Right lobe of liver (tissue), 6 donors: ENCODE data around the gene SRPRB. TPM values are rescaled to one million over a fixed set of nuclear protein-coding genes. Genes with fewer than 3 reads are reported as not detected.

Experiments used
- ATAC-seq, 4 donors: fragments of 200-7000 bp; cut with Tn5 transposase; one replicate each; pipeline ENCODE4 v1.9.1; 2020; ENCODE audit warnings: mild to moderate bottlenecking in 4 of 4, moderate library complexity in 4 of 4
- DNase-seq, 3 donors: peaks; one replicate each; pipeline ENCODE4 v3.0.0-alpha.2; 2020
- H3K27ac ChIP-seq, 3 donors: fragments of 200-600 bp; one replicate each; pipeline ENCODE4 v1.8.0; 2022
- H3K27me3 ChIP-seq, 2 donors: fragments of 200-600 bp; one replicate each; pipeline ENCODE4 v1.8.0; 2022
- H3K36me3 ChIP-seq, 4 donors: fragments of 200-600 bp; sonication (generic) in 1 of 4; one replicate each; pipeline versions ENCODE4 v1.5.1 to v1.8.0; 2017 to 2022; ENCODE audit warnings: control low read depth in 1 of 4
- H3K4me1 ChIP-seq, 4 donors: fragments of 200-600 bp; sonication (generic) in 1 of 4; one replicate each; pipeline versions ENCODE4 v1.5.1 to v1.8.0; 2017 to 2022; ENCODE audit warnings: control low read depth in 1 of 4
- H3K4me3 ChIP-seq, 3 donors: fragments of 200-600 bp; one replicate each; pipeline ENCODE4 v1.8.0; 2022
- H3K9me3 ChIP-seq, 4 donors: fragments of 200-600 bp; sonication (generic) in 1 of 4; one replicate each; pipeline versions ENCODE4 v1.5.1 to v1.8.0; 2017 to 2022; ENCODE audit warnings: control low read depth in 1 of 4
- POLR2A ChIP-seq: fragments of 450-650 bp; IDR thresholded peaks from one replicate; pipeline ENCODE4 v1.6.1; 2017; ENCODE audit warnings: antibody characterized with exemption, mild to moderate bottlenecking
- WGBS: methylation state at CpG from one replicate; pipeline ENCODE4 v1.1.6; 2018; ENCODE audit warnings: low coverage, low lambda C conversion rate; ENCODE audit not compliant: insufficient coverage; ENCODE audit errors: missing lambda C conversion rate; 5-methylcytosine and 5-hydroxymethylcytosine counted together
- intact Hi-C, 2 donors: fragments of 100-400 bp; cut with DNase I; formaldehyde crosslinking; loops; one replicate each; pipeline versions ENCODE4 v1.11.2 to v1.14.1; 2022
- total RNA-seq, 6 experiments: library from RNA; depleted of rRNA in 2 of 6; stranded (reverse); fragments of >200 nt in 2 of 6; fragmentation: NEBNext Ultra II Directional in 3 of 6; extraction: Animal tissue kit (Norgen Biotek cat#: 25700) in 3 of 6; gene quantifications; one replicate each; pipeline versions ENCODE4 v1.1.0 to v1.2.4, GENCODE V29; 2016 to 2023
- TF ChIP-seq, protein P1 (sequence below), 4 donors: fragments of 200-600 bp in 3 of 4; fragments of 450-650 bp in 1 of 4; IDR thresholded peaks; one replicate each; pipeline versions ENCODE4 v1.5.1 to v1.8.0; 2016 to 2022; ENCODE audit warnings: antibody characterized with exemption in 4 of 4, mild to moderate bottlenecking in 2 of 4
- donor health status: DM: no; HTN: yes; CAD: no.
- donor health status: DM: no; HTN: no; CAD: no.
- donor health status: DM: no; HTN: no; CAD: no.
- donor health status: DM: no; HTN: yes; CAD: no.
- donor health status: DM: no; HTN: yes; CAD: no.

Gene SRPRB
- total RNA-seq, 6 experiments from 2014 or later: 48.1 to 78.5 (median 56.4) TPM

GRCh38 chr3:133782454-133782853 is 23.2 kb upstream of the SRPRB start:
- H3K27ac ChIP-seq: no peak overlapping the region
- no peaks in the 10 kb centered on the region for H3K4me1 ChIP-seq
- peak; percentile 3 to 39 (median 21) for ATAC-seq
- intact Hi-C loops: no loop called here
- WGBS: 43% methylated on average over 2 of the region's 2 CpGs
- TF ChIP-seq, protein P1, sequence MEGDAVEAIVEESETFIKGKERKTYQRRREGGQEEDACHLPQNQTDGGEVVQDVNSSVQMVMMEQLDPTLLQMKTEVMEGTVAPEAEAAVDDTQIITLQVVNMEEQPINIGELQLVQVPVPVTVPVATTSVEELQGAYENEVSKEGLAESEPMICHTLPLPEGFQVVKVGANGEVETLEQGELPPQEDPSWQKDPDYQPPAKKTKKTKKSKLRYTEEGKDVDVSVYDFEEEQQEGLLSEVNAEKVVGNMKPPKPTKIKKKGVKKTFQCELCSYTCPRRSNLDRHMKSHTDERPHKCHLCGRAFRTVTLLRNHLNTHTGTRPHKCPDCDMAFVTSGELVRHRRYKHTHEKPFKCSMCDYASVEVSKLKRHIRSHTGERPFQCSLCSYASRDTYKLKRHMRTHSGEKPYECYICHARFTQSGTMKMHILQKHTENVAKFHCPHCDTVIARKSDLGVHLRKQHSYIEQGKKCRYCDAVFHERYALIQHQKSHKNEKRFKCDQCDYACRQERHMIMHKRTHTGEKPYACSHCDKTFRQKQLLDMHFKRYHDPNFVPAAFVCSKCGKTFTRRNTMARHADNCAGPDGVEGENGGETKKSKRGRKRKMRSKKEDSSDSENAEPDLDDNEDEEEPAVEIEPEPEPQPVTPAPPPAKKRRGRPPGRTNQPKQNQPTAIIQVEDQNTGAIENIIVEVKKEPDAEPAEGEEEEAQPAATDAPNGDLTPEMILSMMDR (IDR thresholded peaks at IDR 0.05): no peak
- H3K9me3 ChIP-seq: no peaks in the 10 kb centered on the region
- H3K36me3 ChIP-seq: peaks cover 0 to 20% (median 7%) of the 10 kb centered on the region in 4 donors
- no peak for DNase-seq
- no peaks in the 10 kb centered on the region for H3K27me3 ChIP-seq
- H3K4me3 ChIP-seq: no peak overlapping the region

- WGBS: 20% methylated on average over 5 of the region's 32 CpGs
- H3K4me3 ChIP-seq: no peak overlapping the region
- ATAC-seq (peak; percentile 3 to 62 (median 13)), DNase-seq (peak in 1 of 3 donors; percentile 52)
- H3K9me3 ChIP-seq: no peaks in the 10 kb centered on the region
- peaks cover 0 to 7% (median under 1%) of the 10 kb centered on the region in 4 donors for H3K36me3 ChIP-seq
- H3K4me1 ChIP-seq: no peaks in the 10 kb centered on the region
- intact Hi-C loops: no loop called here
- H3K27ac ChIP-seq: no peak overlapping the region
- TF ChIP-seq POLR2A: no peak
- TF ChIP-seq, protein P1 (IDR thresholded peaks at IDR 0.05): no peak
- H3K27me3 ChIP-seq: no peaks in the 10 kb centered on the region
Measured at GRCh38 chr3:133783762-133784161, 21.9 kb upstream of the SRPRB start.

DNA sequence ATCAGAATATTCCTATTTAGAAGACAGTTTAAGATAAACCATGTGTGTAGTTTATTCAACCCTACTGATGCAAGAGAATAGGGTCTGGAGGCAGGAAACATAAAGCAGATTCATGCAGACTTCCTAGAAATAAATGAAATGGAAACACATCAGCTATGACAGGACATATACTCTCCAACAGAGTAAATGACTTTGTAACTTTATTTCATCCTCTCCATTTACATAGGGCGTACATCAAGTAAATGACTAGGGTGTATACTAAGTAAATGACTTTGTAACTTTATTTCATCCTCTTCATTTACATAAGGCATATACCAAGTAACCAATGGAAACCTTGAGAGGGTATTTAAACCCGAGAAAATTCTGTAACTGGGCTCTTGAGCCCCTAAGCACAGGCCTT is 17.6 kb upstream of the SRPRB start:
- no peaks in the 10 kb centered on the region for H3K27me3 ChIP-seq
- H3K27ac ChIP-seq: no peak overlapping the region
- H3K36me3 ChIP-seq: no peaks in the 10 kb centered on the region
- TF ChIP-seq POLR2A: no peak
- TF ChIP-seq, protein P1 (IDR thresholded peaks at IDR 0.05): no peak
- no peaks in the 10 kb centered on the region for H3K4me1 ChIP-seq
- DNase-seq: no peak
- ATAC-seq: no peak
- no peak overlapping the region for H3K4me3 ChIP-seq
- 80% methylated on average over 2 of the region's 2 CpGs for WGBS
- H3K9me3 ChIP-seq: no peaks in the 10 kb centered on the region
- intact Hi-C loops: no loop called here

- H3K27ac ChIP-seq: no peak overlapping the region
- ATAC-seq (no peak), DNase-seq (no peak)
- no peaks in the 10 kb centered on the region for H3K4me1 ChIP-seq
- WGBS: 60% methylated on average over 9 of the region's 9 CpGs
- H3K9me3 ChIP-seq: no peaks in the 10 kb centered on the region
- intact Hi-C loops: no loop called here
- TF ChIP-seq POLR2A: no peak
- TF ChIP-seq, protein P1 (IDR thresholded peaks at IDR 0.05): no peak
- no peaks in the 10 kb centered on the region for H3K27me3 ChIP-seq
- no peaks in the 10 kb centered on the region for H3K36me3 ChIP-seq
- no peak overlapping the region for H3K4me3 ChIP-seq
Measured at GRCh38 chr3:133792171-133792763, 13.3 kb upstream of the SRPRB start.
